Stomach (tissue), 19 donors: Measurements from ENCODE around the gene CDK17. TPM values are rescaled to one million over a fixed set of nuclear protein-coding genes. Genes with fewer than 3 reads are reported as not detected.

Experiments used
- DNase-seq, 2 donors: peaks; one replicate each; pipeline versions ENCODE4 v3.0.0 to v3.0.0-alpha.2; 2013 to 2019
- H3K27ac ChIP-seq, 5 donors: fragments of 200-600 bp in 4 of 5; sonication (generic) in 4 of 5; one replicate each; pipeline ENCODE4 v1.5.1; 2013 to 2019; ENCODE audit warnings: mild to moderate bottlenecking in 1 of 5, moderate library complexity in 1 of 5
- H3K27me3 ChIP-seq, 3 donors: fragments of 200-600 bp; sonication (generic); one replicate each; pipeline ENCODE4 v1.5.1; 2017 to 2019; ENCODE audit warnings: mixed run types in 1 of 3
- H3K36me3 ChIP-seq, 4 donors: fragments of 200-600 bp; sonication (generic); 1 replicate in 3 of 4; 2 replicates in 1 of 4; pipeline ENCODE4 v1.5.1; 2016 to 2019
- H3K4me1 ChIP-seq, 4 donors: fragments of 200-600 bp; sonication (generic); one replicate each; pipeline ENCODE4 v1.5.1; 2016 to 2019
- H3K4me3 ChIP-seq, 4 donors: fragments of 200-600 bp; sonication (generic) in 3 of 4; one replicate each; pipeline ENCODE4 v1.5.1; 2016 to 2019; ENCODE audit warnings: mild to moderate bottlenecking in 1 of 4
- H3K9me3 ChIP-seq, 4 donors: fragments of 200-600 bp; sonication (generic); one replicate each; pipeline ENCODE4 v1.5.1; 2016 to 2019
- CTCF ChIP-seq, 7 experiments: fragments of 450-650 bp in 4 of 7; fragments of 200-600 bp in 3 of 7; sonication (generic) in 3 of 7; IDR thresholded peaks; one replicate each; pipeline ENCODE4 v1.5.1; 2016 to 2019; ENCODE audit warnings: antibody characterized with exemption in 7 of 7, control low read depth in 2 of 7, mild to moderate bottlenecking in 1 of 7
- EP300 ChIP-seq: sonication (generic); formaldehyde crosslinking; IDR thresholded peaks from one replicate; pipeline ENCODE4 v1.6.1; 2017; ENCODE audit warnings: antibody characterized with exemption
- POLR2A ChIP-seq, 4 donors: fragments of 450-650 bp; IDR thresholded peaks; one replicate each; pipeline ENCODE4 v1.6.1; 2016; ENCODE audit warnings: antibody characterized with exemption in 4 of 4, control low read depth in 2 of 4, mild to moderate bottlenecking in 1 of 4, moderate library complexity in 1 of 4
- POLR2AphosphoS5 ChIP-seq, 3 donors: sonication (generic); formaldehyde crosslinking; IDR thresholded peaks; one replicate each; pipeline ENCODE4 v1.6.1; 2016; ENCODE audit warnings: antibody characterized with exemption in 3 of 3
- WGBS, 5 donors: extraction: QIAGEN DNeasy Blood & Tissue Kit in 3 of 5; methylation state at CpG; one replicate each; pipeline versions ENCODE4 v1.1.5 to v1.1.7; 2013 to 2018; 5-methylcytosine and 5-hydroxymethylcytosine counted together
- intact Hi-C: fragments of 100-400 bp; cut with DNase I; formaldehyde crosslinking; loops from one replicate; pipeline ENCODE4 v1.15.1; 2023; ENCODE audit warnings: low total_unique reads
- long read RNA-seq, 10 donors: transcript quantifications; one replicate each; lab custom pipeline, GENCODE V29; 2026
- polyA plus RNA-seq, 3 donors: library from polyadenylated mRNA; stranded (reverse); fragments of 200-250 nt; gene quantifications; one replicate each; pipeline ENCODE4 v1.2.3, GENCODE V29; 2013
- total RNA-seq, 5 donors: library from RNA; depleted of rRNA; stranded (reverse); fragments of >200 nt; gene quantifications; one replicate each; pipeline versions ENCODE4 v1.1.0 to v1.2.3, GENCODE V29; 2014 to 2016
- donor health status: healthy with polysubstance abuse.
- donor health status: Bipolar disorder and iron deficiency.
- donor health status: healthy.

CDK17 gene
- total RNA-seq (100 to 1,000 TPM in 2 of 5 donors, 10 to 100 TPM in 3; 33.3 to 137 (median 92.7) TPM), polyA plus RNA-seq (1 to 10 TPM; 5.4 to 7.9 (median 7.8) TPM)
- long read RNA-seq, donor 1, partial matches to known transcripts = 0 of 1 reads
- long read RNA-seq, donor 1, other reads (novel, unspliced or antisense) = 0 of 1 reads
- long read RNA-seq, donor 2, full-length matches to known transcripts = 4 of 4 reads
- long read RNA-seq, donor 2, partial matches to known transcripts = 0 of 4 reads
- long read RNA-seq, donor 2, other reads (novel, unspliced or antisense) = 0 of 4 reads
- long read RNA-seq, donor 3, partial matches to known transcripts = 0 of 1 reads
- long read RNA-seq, donor 3, other reads (novel, unspliced or antisense) = 0 of 1 reads
- long read RNA-seq, donor 4 = 0 reads
- long read RNA-seq, donor 5, full-length matches to known transcripts = 4 of 4 reads
- long read RNA-seq, donor 5, partial matches to known transcripts = 0 of 4 reads
- long read RNA-seq, donor 5, other reads (novel, unspliced or antisense) = 0 of 4 reads
- long read RNA-seq, donor 6, partial matches to known transcripts = 0 of 4 reads
- long read RNA-seq, donor 6, other reads (novel, unspliced or antisense) = 0 of 4 reads
- long read RNA-seq, donor 7, full-length matches to known transcripts = 5 of 5 reads
- long read RNA-seq, donor 7, partial matches to known transcripts = 0 of 5 reads
- long read RNA-seq, donor 7, other reads (novel, unspliced or antisense) = 0 of 5 reads
- long read RNA-seq, donor 8 = 0 reads
- long read RNA-seq, donor 9, partial matches to known transcripts = 0 of 3 reads
- long read RNA-seq, donor 9, other reads (novel, unspliced or antisense) = 0 of 3 reads
- long read RNA-seq, donor 10, full-length matches to known transcripts = 3 of 3 reads
- long read RNA-seq, donor 10, partial matches to known transcripts = 0 of 3 reads
- long read RNA-seq, donor 10, other reads (novel, unspliced or antisense) = 0 of 3 reads

- 0 to 1% (median 0%) methylated on average over 51 to 112 of the region's 112 CpGs for WGBS, 5 donors
- Histone ChIP-seq H3K36me3 (no peaks in the 10 kb centered on the region), H3K27ac (peak within 1 kb of the TSS; percentile 97 to 100 (median 99)), H3K9me3 (no peaks in the 10 kb centered on the region), H3K27me3 (no peaks in the 10 kb centered on the region), H3K4me1 (peaks cover 8 to 47% (median 25%) of the 10 kb centered on the region in 4 donors), H3K4me3 (peak within 1 kb of the TSS; percentile 74 to 98 (median 86))
- TF ChIP-seq EP300 = no peak
- peak in 1 of 4 donors; percentile 48 for TF ChIP-seq POLR2A (IDR thresholded peaks at IDR 0.05)
- TF ChIP-seq CTCF (IDR thresholded peaks at IDR 0.05) = peak in 2 of 7 experiments; percentile 15 to 88
- TF ChIP-seq POLR2AphosphoS5 (IDR thresholded peaks at IDR 0.05) = peak; percentile 63 to 81 (median 79)
- intact Hi-C loops = no loop called here
- peak; percentile 85 to 95 for DNase-seq
Measured at GRCh38 chr12:96399919-96400630, at the start of gene CDK17. TSS of gene CDK17 (minus strand) at chr12:96400439. CDS start at chr12:96334836, 65,603 bp downstream.

GRCh38 chr12:96448300-96448699 is 48.1 kb upstream of the CDK17 start:
- Histone ChIP-seq H3K36me3 (no peaks in the 10 kb centered on the region), H3K27ac (no peak overlapping the region), H3K4me1 (peaks cover 0 to 12% (median 0%) of the 10 kb centered on the region in 4 donors), H3K4me3 (no peak overlapping the region), H3K27me3 (no peaks in the 10 kb centered on the region), H3K9me3 (no peaks in the 10 kb centered on the region)
- peak in 1 of 2 donors; percentile 11 for DNase-seq
- 74 to 84% (median 76%) methylated on average over 3 of the region's 3 CpGs for WGBS, 5 donors
- TF ChIP-seq POLR2AphosphoS5 (IDR thresholded peaks at IDR 0.05) (no peak), CTCF (IDR thresholded peaks at IDR 0.05) (no peak), POLR2A (IDR thresholded peaks at IDR 0.05) (no peak), EP300 (no peak)
- intact Hi-C loops = no loop called here

DNA sequence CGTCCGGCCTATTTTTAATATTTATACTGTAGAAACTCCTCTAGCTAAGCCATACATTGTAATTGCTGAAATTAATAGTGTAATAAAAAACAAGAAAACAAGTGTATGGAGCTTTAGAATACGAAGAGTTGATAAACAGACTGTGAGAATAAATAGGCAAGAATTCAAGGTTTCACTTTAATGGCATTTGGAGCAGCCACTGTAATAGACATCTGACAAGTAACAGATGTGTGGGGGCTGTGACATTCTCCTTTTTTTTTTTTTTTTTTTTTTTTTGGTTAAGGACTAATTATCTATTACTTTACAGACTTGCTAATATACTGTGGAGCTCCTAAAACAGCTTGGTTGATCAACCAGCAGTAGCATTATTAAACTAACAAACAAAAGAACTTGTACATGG is 47.0 kb upstream of the CDK17 start:
- no peaks in the 10 kb centered on the region for H3K36me3 ChIP-seq
- H3K4me1 ChIP-seq = peaks cover 0 to 12% (median 0%) of the 10 kb centered on the region in 4 donors
- no peaks in the 10 kb centered on the region for H3K9me3 ChIP-seq
- 85 to 95% (median 89%) methylated on average over 3 of the region's 3 CpGs for WGBS, 5 donors
- no peak for TF ChIP-seq POLR2A (IDR thresholded peaks at IDR 0.05)
- no peak for TF ChIP-seq CTCF (IDR thresholded peaks at IDR 0.05)
- TF ChIP-seq EP300 = no peak
- TF ChIP-seq POLR2AphosphoS5 (IDR thresholded peaks at IDR 0.05) = no peak
- DNase-seq = no peak
- H3K27me3 ChIP-seq = no peaks in the 10 kb centered on the region
- no peak overlapping the region for H3K4me3 ChIP-seq
- intact Hi-C loops = no loop called here
- peak overlapping the region in 3 of 5 donors; percentile 35 to 75 (median 56) for H3K27ac ChIP-seq
